K562 (cell line): ENCODE results near the gene SGMS1. TPM values are rescaled to one million over a fixed set of nuclear protein-coding genes. Genes with fewer than 3 reads are reported as not detected.

Experiments
- ATAC-seq: fragments of 200-7000 bp; cut with Tn5 transposase; 3 replicates; pipeline ENCODE4 v1.9.1; 2020; ENCODE audit warnings: moderate library complexity
- BruUV-seq: library from RNA; stranded (reverse); fragments of 400-500 nt; replicated peaks from 2 replicates; lab custom pipeline; 2021; lab: Mats Ljungman, UMichigan
- CTCF ChIA-PET: fragments of 300-600 bp; formaldehyde crosslinking; extraction: SDS; loops from one replicate; lab custom pipeline; 2021; ENCODE audit warnings: low intra/inter-chr PET ratio; lab: Yijun Ruan, JAX
- POLR2A ChIA-PET: fragments of 300-600, 350-650 bp; sonication (Branson Sonifier 250); formaldehyde crosslinking; extraction: SDS; loops from one replicate; lab custom pipeline; 2021; ENCODE audit warnings: antibody characterized with exemption, inconsistent platforms; lab: Yijun Ruan, JAX
- DNase-seq, 4 experiments: peaks; one replicate each; pipeline versions ENCODE4 v3.0.0 to v3.0.0-alpha.2; 2011 to 2018; ENCODE audit warnings: low spot score in 3 of 4, mixed read lengths in 3 of 4; ENCODE audit errors: extremely low read depth in 1 of 4
- FAIRE-seq: peaks from 2 replicates; lab custom pipeline; 2011; peaks lifted over from hg19 to GRCh38; lab: Jason Lieb, UNC
- H2AFZ ChIP-seq: 2 replicates; pipeline ENCODE4 v1.6.0; 2011; ENCODE audit warnings: low read depth, low read length, control low read depth, inconsistent platforms
- H3K27ac ChIP-seq: fragments of 200-600 bp; 3 replicates; pipeline ENCODE4 v1.8.0; 2011; ENCODE audit warnings: low read depth, mild to moderate bottlenecking, control low read depth, inconsistent platforms, low read length, moderate library complexity, mixed read lengths; ENCODE audit errors: extremely low read depth
- H3K27me3 ChIP-seq, 2 experiments: fragments of 300-600 bp in 1 of 2; 2 replicates in 1 of 2; 3 replicates in 1 of 2; pipeline versions ENCODE4 v1.6.0 to v1.8.0; 2011; ENCODE audit warnings: inconsistent platforms in 2 of 2, low read length in 2 of 2, mild to moderate bottlenecking in 1 of 2, mixed read lengths in 1 of 2, moderate library complexity in 1 of 2; ENCODE audit not compliant: control insufficient read depth in 2 of 2, insufficient read depth in 2 of 2
- H3K36me3 ChIP-seq: fragments of 300-600 bp; 3 replicates; pipeline ENCODE4 v1.8.0; 2011; ENCODE audit warnings: mild to moderate bottlenecking, low read length, inconsistent platforms; ENCODE audit not compliant: control insufficient read depth, insufficient read depth
- H3K4me1 ChIP-seq, 2 experiments: fragments of 200-600 bp in 1 of 2; replicated peaks in 1 of 2; 2 replicates in 1 of 2; 3 replicates in 1 of 2; pipeline versions ENCODE4 v1.5.1 to v1.8.0; 2011; ENCODE audit warnings: inconsistent platforms in 2 of 2, low read length in 2 of 2, mild to moderate bottlenecking in 1 of 2, mixed read lengths in 1 of 2, moderate library complexity in 1 of 2; ENCODE audit not compliant: control insufficient read depth in 2 of 2, insufficient read depth in 2 of 2
- H3K4me2 ChIP-seq: 2 replicates; pipeline ENCODE4 v1.6.1; 2011; ENCODE audit warnings: low read length, control low read depth, inconsistent platforms, mixed read lengths; ENCODE audit not compliant: insufficient read depth
- H3K4me3 ChIP-seq: fragments of 200-600 bp; sonication (generic), shearing (Covaris generic); 2 replicates; pipeline ENCODE4 v1.5.1; 2016; ENCODE audit warnings: control low read depth, inconsistent platforms
- H3K79me2 ChIP-seq: fragments of 200-600 bp; 3 replicates; pipeline ENCODE4 v1.8.0; 2011; ENCODE audit warnings: low read length, inconsistent platforms; ENCODE audit not compliant: control insufficient read depth, insufficient read depth
- H3K9ac ChIP-seq, 2 experiments: 2 replicates each; pipeline versions ENCODE4 v1.6.0 to v1.6.1; 2011; ENCODE audit warnings: low read depth in 2 of 2, low read length in 2 of 2, control low read depth in 1 of 2, inconsistent platforms in 1 of 2, mild to moderate bottlenecking in 1 of 2, mixed read lengths in 1 of 2; ENCODE audit not compliant: insufficient read depth in 1 of 2
- H3K9me1 ChIP-seq: one replicate; pipeline ENCODE4 v1.6.0; 2011; ENCODE audit warnings: inconsistent platforms, mild to moderate bottlenecking, low read length, moderate library complexity; ENCODE audit not compliant: control insufficient read depth, insufficient read depth
- H3K9me3 ChIP-seq: replicated peaks from 2 replicates; pipeline ENCODE4 v1.5.1; 2011; ENCODE audit warnings: low read depth, low read length, inconsistent platforms; ENCODE audit not compliant: control insufficient read depth, insufficient read depth
- H4K20me1 ChIP-seq: replicated peaks from 2 replicates; pipeline ENCODE4 v1.6.1; 2011; ENCODE audit warnings: low read length, inconsistent platforms, mixed read lengths; ENCODE audit not compliant: control insufficient read depth, insufficient read depth
- ESRRA ChIP-seq: fragments of 450-650 bp; IDR thresholded peaks from 2 replicates; pipeline ENCODE4 v1.6.1; 2014; ENCODE audit warnings: low read depth, mild to moderate bottlenecking, moderate library complexity, borderline replicate concordance
- ETS2 ChIP-seq: IDR thresholded peaks from 2 replicates; pipeline ENCODE4 v1.6.1; 2016; ENCODE audit warnings: borderline replicate concordance, missing genetic modification characterization, mild to moderate bottlenecking, moderate library complexity, missing compliant biosample characterization; ENCODE audit not compliant: poor library complexity, severe bottlenecking
- KLF10 ChIP-seq: fragments of 250-450 bp; sonication (Bioruptor Pico); IDR thresholded peaks from 2 replicates; pipeline ENCODE4 v1.6.1; 2021; ENCODE audit warnings: matching md5 sums
- RBM22 ChIP-seq: fragments of 200-400 bp; formaldehyde crosslinking; IDR thresholded peaks from 2 replicates; pipeline ENCODE4 v1.6.1; 2018; ENCODE audit warnings: low read length, low read depth; ENCODE audit not compliant: poor library complexity, severe bottlenecking
- ZBED1 ChIP-seq: IDR thresholded peaks from 2 replicates; pipeline ENCODE4 v1.6.1; 2014
- ZFP36 ChIP-seq: fragments of 150-350 bp; IDR thresholded peaks from 2 replicates; pipeline ENCODE4 v1.6.1; 2018; ENCODE audit warnings: low read length, low read depth; ENCODE audit not compliant: partially characterized antibody
- WGBS: fragments of 100-300 bp; shearing (Covaris generic); methylation state at CpG from one replicate; pipeline ENCODE4 v1.1.6; 2016; ENCODE audit warnings: low coverage, mixed read lengths; ENCODE audit not compliant: insufficient coverage; ENCODE audit errors: missing lambda C conversion rate; 5-methylcytosine and 5-hydroxymethylcytosine counted together
- in situ Hi-C: fragments of 300-500 bp; cut with MboI; formaldehyde crosslinking; loops from 4 replicates; pipeline ENCODE4 v1.15.0; 2018; ENCODE audit warnings: inconsistent platforms, mixed read lengths
- intact Hi-C: fragments of 100-400 bp; cut with micrococcal nuclease; formaldehyde crosslinking; loops from 2 replicates; pipeline ENCODE4 v1.14.2; 2022
- polyA plus RNA-seq, 8 experiments: library from polyadenylated mRNA; depleted of rRNA in 4 of 8; stranded (reverse) in 5 of 8; unstranded in 3 of 8; fragments of >200 nt; fragmentation: Nextera tagmentation in 2 of 8; fragmentation: Illumina TruSeq in 1 of 8; extraction: Ambion mirVana in 2 of 8; extraction: Trizol in 1 of 8; gene quantifications; 2 replicates each; pipeline versions ENCODE4 v1.2.1 to v1.2.3, GENCODE V29; 2011 to 2014; ENCODE audit warnings: inconsistent platforms in 1 of 8, missing spikeins in 1 of 8
- total RNA-seq, 7 experiments: library from RNA; depleted of rRNA in 6 of 7; stranded (reverse); fragments of >200 nt in 6 of 7; fragmentation: Illumina TruSeq in 2 of 7; extraction: Trizol in 2 of 7; gene quantifications; 2 replicates each; pipeline versions ENCODE4 v1.2.1 to v1.2.3, GENCODE V29; 2011 to 2021; ENCODE audit warnings: low replicate concordance in 1 of 7
- TF ChIP-seq, protein P1 (sequence below), 3 experiments: fragments of 200-800 bp in 1 of 3; sonication (Bioruptor generic) in 1 of 3; sonication (generic) in 1 of 3; formaldehyde crosslinking in 1 of 3; IDR thresholded peaks; 2 replicates each; pipeline versions ENCODE4 v1.6.1 to v1.8.0; 2016 to 2022; ENCODE audit warnings: mild to moderate bottlenecking in 2 of 3, missing compliant biosample characterization in 2 of 3, missing genetic modification characterization in 2 of 3, missing genetic modification reagents in 1 of 3

Gene SGMS1
- total and polyA plus RNA-seq, 9 of the 15 experiments (the other 6 are each of a cell fraction or from before 2014, with no cell fraction given), result 22.6 to 232 (median 82.2) TPM

DNA sequence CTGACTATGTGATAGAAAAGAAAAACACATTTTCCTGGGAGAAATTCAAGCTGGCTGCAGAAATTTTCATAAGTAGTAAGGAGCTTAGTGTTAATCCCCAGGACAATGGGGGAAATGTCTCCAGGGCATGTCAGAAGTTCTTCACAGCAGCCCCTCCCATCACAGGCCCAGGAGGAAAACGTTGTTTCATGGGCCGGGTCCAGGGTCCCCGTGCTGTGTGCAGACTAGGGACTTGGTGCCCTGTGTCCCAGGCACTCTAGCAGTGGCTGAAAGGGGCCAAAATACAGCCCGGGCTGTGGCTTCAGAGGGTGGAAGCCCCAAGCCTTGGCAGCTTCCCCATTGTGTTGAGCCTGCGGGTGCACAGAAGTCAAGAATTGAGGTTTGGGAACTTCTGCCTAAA is 273.4 kb downstream of the SGMS1 start:
- in situ Hi-C loops, result no loop called here
- H3K9me1 ChIP-seq, result no peaks in the 10 kb centered on the region
- peaks cover 77% of the 10 kb centered on the region for H3K79me2 ChIP-seq
- no TSS peak for BruUV-seq
- peaks cover 35% of the 10 kb centered on the region; the same call in 2 of the 3 replicates for H3K36me3 ChIP-seq
- intact Hi-C loops, result no loop called here
- H3K9ac ChIP-seq, result no peak overlapping the region
- no peak overlapping the region for H2AFZ ChIP-seq
- peaks cover 3 to 16% of the 10 kb centered on the region in 2 experiments; a peak in 3 of 5 replicates for H3K4me1 ChIP-seq
- H3K27ac ChIP-seq, result no peak overlapping the region
- ATAC-seq (no peak), DNase-seq (no peak), FAIRE-seq (no peak)
- no peak overlapping the region for H3K4me3 ChIP-seq
- WGBS, result 92% methylated on average over 5 of the region's 5 CpGs
- POLR2A ChIA-PET, result no interaction called here
- TF ChIP-seq ZBED1, result no peak
- no peak for TF ChIP-seq ETS2
- TF ChIP-seq, protein P1, sequence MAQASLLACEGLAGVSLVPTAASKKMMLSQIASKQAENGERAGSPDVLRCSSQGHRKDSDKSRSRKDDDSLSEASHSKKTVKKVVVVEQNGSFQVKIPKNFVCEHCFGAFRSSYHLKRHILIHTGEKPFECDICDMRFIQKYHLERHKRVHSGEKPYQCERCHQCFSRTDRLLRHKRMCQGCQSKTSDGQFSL (CRISPR knock-in tag; IDR thresholded peaks at IDR 0.05), result no peak
- TF ChIP-seq, protein P1 (tag; IDR thresholded peaks at IDR 0.05), result no peak
- no peak for TF ChIP-seq ESRRA
- TF ChIP-seq KLF10 (CRISPR knock-in tag), result no peak
- TF ChIP-seq RBM22, result peak; percentile 64
- TF ChIP-seq ZFP36, result no peak
- no peaks in the 10 kb centered on the region for H4K20me1 ChIP-seq
- peaks cover 30% of the 10 kb centered on the region for H3K9me3 ChIP-seq
- H3K4me2 ChIP-seq, result no peak overlapping the region
- CTCF ChIA-PET, result no interaction called here
- no peaks in the 10 kb centered on the region for H3K27me3 ChIP-seq
